PC-3 (cell line): ENCODE results near the gene MRPL50. TPM values are rescaled to one million over a fixed set of nuclear protein-coding genes. Genes with fewer than 3 reads are reported as not detected.

Experiments
- ATAC-seq: fragments of 200-7000 bp; cut with Tn5 transposase; 2 replicates; pipeline ENCODE4 v1.9.1; 2020; ENCODE audit warnings: mild to moderate bottlenecking, moderate library complexity
- BruUV-seq: library from RNA; stranded (reverse); fragments of 400-500 nt; replicated peaks from 2 replicates; lab custom pipeline; 2021; lab: Mats Ljungman, UMichigan
- CTCF ChIA-PET: fragments of 300-600 bp; sonication (Branson Sonifier 250); formaldehyde crosslinking; loops from one replicate; lab custom pipeline; 2022; ENCODE audit warnings: antibody characterized with exemption; lab: Charles Lee
- POLR2A ChIA-PET: fragments of 300-600 bp; sonication (Branson Sonifier 250); formaldehyde crosslinking; loops from one replicate; lab custom pipeline; 2022; ENCODE audit warnings: antibody characterized with exemption; ENCODE audit not compliant: unreplicated experiment; lab: Charles Lee
- DNase-seq: peaks from one replicate; pipeline ENCODE4 v3.0.0-alpha.2; 2015
- H2AFZ ChIP-seq: fragments of 300-600 bp; sonication (generic); 2 replicates; pipeline ENCODE4 v1.6.0; 2016; ENCODE audit warnings: antibody characterized with exemption, low read length
- H3F3A ChIP-seq: fragments of 300-600 bp; sonication (generic); one replicate; pipeline ENCODE4 v1.6.0; 2017; ENCODE audit warnings: antibody characterized with exemption, low read length, control low read depth, mild to moderate bottlenecking; ENCODE audit not compliant: unreplicated experiment
- H3K27ac ChIP-seq: fragments of 300-600 bp; sonication (generic); 2 replicates; pipeline ENCODE4 v1.5.1; 2016; ENCODE audit warnings: mild to moderate bottlenecking, low read length
- H3K27me3 ChIP-seq: fragments of 300-600 bp; sonication (generic); 2 replicates; pipeline ENCODE4 v1.6.1; 2016; ENCODE audit warnings: low read length, mixed read lengths
- H3K36me3 ChIP-seq: fragments of 300-600 bp; sonication (generic); 2 replicates; pipeline ENCODE4 v1.6.1; 2016; ENCODE audit warnings: low read depth, mixed run types, low read length, mixed read lengths
- H3K4me1 ChIP-seq: fragments of 300-600 bp; sonication (generic); 2 replicates; pipeline ENCODE4 v1.5.1; 2016; ENCODE audit warnings: low read length; ENCODE audit not compliant: insufficient read depth
- H3K4me2 ChIP-seq: fragments of 300-600 bp; sonication (generic); 2 replicates; pipeline ENCODE4 v1.6.0; 2016; ENCODE audit warnings: low read length
- H3K4me3 ChIP-seq: fragments of 300-600 bp; sonication (generic); 2 replicates; pipeline ENCODE4 v1.5.1; 2016; ENCODE audit warnings: mild to moderate bottlenecking, low read length, mixed read lengths
- H3K79me2 ChIP-seq: fragments of 300-600 bp; sonication (generic); 2 replicates; pipeline ENCODE4 v1.6.1; 2017; ENCODE audit warnings: low read length, mixed read lengths
- H3K9ac ChIP-seq: fragments of 300-600 bp; sonication (generic); 2 replicates; pipeline ENCODE4 v1.6.0; 2016; ENCODE audit warnings: mild to moderate bottlenecking, low read length
- H3K9me2 ChIP-seq: fragments of 300-600 bp; sonication (generic); replicated peaks from 2 replicates; pipeline ENCODE4 v1.6.1; 2016; ENCODE audit warnings: mixed run types, low read length, mixed read lengths
- H3K9me3 ChIP-seq: fragments of 300-600 bp; sonication (generic); 2 replicates; pipeline ENCODE4 v1.6.1; 2016; ENCODE audit warnings: low read length, mixed read lengths
- H4K20me1 ChIP-seq: fragments of 300-600 bp; sonication (generic); 2 replicates; pipeline ENCODE4 v1.6.1; 2016; ENCODE audit warnings: low read length, mixed read lengths
- CTCF ChIP-seq: fragments of 300-600 bp; sonication (generic); conservative IDR thresholded peaks from 2 replicates; pipeline ENCODE4 v1.5.1; 2017; ENCODE audit warnings: antibody characterized with exemption, low read depth, mild to moderate bottlenecking, low read length
- EZH2 ChIP-seq: fragments of 300-600 bp; sonication (generic); IDR thresholded peaks from one replicate; pipeline ENCODE4 v1.6.1; 2017; ENCODE audit warnings: antibody characterized with exemption, mild to moderate bottlenecking, low read length; ENCODE audit not compliant: unreplicated experiment
- EZH2phosphoT487 ChIP-seq: fragments of 300-600 bp; sonication (generic); IDR thresholded peaks from 2 replicates; pipeline ENCODE4 v1.6.1; 2018; ENCODE audit warnings: mild to moderate bottlenecking, antibody characterized with exemption, low read length, borderline replicate concordance
- intact Hi-C: fragments of 100-400 bp; cut with micrococcal nuclease; formaldehyde crosslinking; loops from 2 replicates; pipeline ENCODE4 v1.9.0; 2023
- total RNA-seq: library from RNA; depleted of rRNA; stranded (reverse); fragments of >200 nt; gene quantifications from 2 replicates; pipeline ENCODE4 v1.2.3, GENCODE V29; 2014

Gene MRPL50
- total RNA-seq, 1 experiment from 2014 or later: 10.2 TPM

- Histone ChIP-seq H3K9me2 (no peaks in the 10 kb centered on the region), H3K4me2 (no peak overlapping the region), H3K27me3 (peaks cover 5% of the 10 kb centered on the region; the same call in 1 of the 2 replicates), H3K79me2 (no peaks in the 10 kb centered on the region), H3K9ac (no peak overlapping the region), H4K20me1 (no peaks in the 10 kb centered on the region), H3F3A (no peaks in the 10 kb centered on the region), H2AFZ (no peak overlapping the region), H3K9me3 (no peaks in the 10 kb centered on the region), H3K4me1 (no peaks in the 10 kb centered on the region), H3K27ac (no peak overlapping the region), H3K36me3 (no peaks in the 10 kb centered on the region), H3K4me3 (no peak overlapping the region)
- no peak for DNase-seq
- no peak for ATAC-seq
- ChIA-PET CTCF (no interaction called here), POLR2A (no interaction called here)
- intact Hi-C loops: no loop called here
- TF ChIP-seq EZH2phosphoT487: no peak
- TF ChIP-seq EZH2: no peak
- TF ChIP-seq CTCF: no peak
- no TSS peak for BruUV-seq
These were observed 48.1 kb downstream of the MRPL50 start for GRCh38 chr9:101350285-101350684.

- Histone ChIP-seq H3K4me1 (no peaks in the 10 kb centered on the region), H3K4me2 (no peak overlapping the region), H3K9me2 (no peaks in the 10 kb centered on the region), H3K36me3 (no peaks in the 10 kb centered on the region), H3K79me2 (no peaks in the 10 kb centered on the region), H3K27me3 (peaks cover 3% of the 10 kb centered on the region; the same call in 1 of the 2 replicates), H2AFZ (no peak overlapping the region), H3K4me3 (no peak overlapping the region), H3F3A (no peaks in the 10 kb centered on the region), H3K9me3 (no peaks in the 10 kb centered on the region), H3K9ac (no peak overlapping the region), H3K27ac (no peak overlapping the region), H4K20me1 (no peaks in the 10 kb centered on the region)
- DNase-seq: no peak
- intact Hi-C loops: no loop called here
- no peak for ATAC-seq
- BruUV-seq: no TSS peak
- TF ChIP-seq EZH2 (no peak), EZH2phosphoT487 (no peak), CTCF (no peak)
- ChIA-PET POLR2A (no interaction called here), CTCF (no interaction called here)
These were observed 55.8 kb downstream of the MRPL50 start for GRCh38 chr9:101342595-101342994.

GRCh38 chr9:101341958-101342357 lies 56.5 kb downstream of the MRPL50 start:
- Histone ChIP-seq H4K20me1 (no peaks in the 10 kb centered on the region), H3K9ac (no peak overlapping the region), H3K4me1 (no peaks in the 10 kb centered on the region), H3F3A (no peaks in the 10 kb centered on the region), H3K27ac (no peak overlapping the region), H3K27me3 (peaks cover 4% of the 10 kb centered on the region; the same call in 1 of the 2 replicates), H3K36me3 (no peaks in the 10 kb centered on the region), H2AFZ (no peak overlapping the region), H3K9me3 (no peaks in the 10 kb centered on the region), H3K9me2 (no peaks in the 10 kb centered on the region), H3K4me3 (no peak overlapping the region), H3K79me2 (no peaks in the 10 kb centered on the region), H3K4me2 (no peak overlapping the region)
- ChIA-PET CTCF (no interaction called here), POLR2A (no interaction called here)
- TF ChIP-seq EZH2phosphoT487: no peak
- TF ChIP-seq CTCF: no peak
- no peak for TF ChIP-seq EZH2
- ATAC-seq (no peak), DNase-seq (no peak)
- BruUV-seq: no TSS peak
- intact Hi-C loops: no loop called here
